HUES6 (cell line): ENCODE data around the gene RETN.

Experiments used
- H3K27ac ChIP-seq: 2 replicates; pipeline ENCODE4 v1.7.0; 2013; ENCODE audit warnings: low read depth, mild to moderate bottlenecking, low read length, inconsistent platforms
- H3K27me3 ChIP-seq: 2 replicates; pipeline ENCODE4 v1.6.1; 2013; ENCODE audit warnings: low read length; ENCODE audit not compliant: control insufficient read depth, insufficient read depth
- H3K36me3 ChIP-seq: 2 replicates; pipeline ENCODE4 v1.6.1; 2013; ENCODE audit warnings: low read length; ENCODE audit not compliant: control insufficient read depth, insufficient read depth
- H3K4me1 ChIP-seq: 2 replicates; pipeline ENCODE4 v1.6.1; 2013; ENCODE audit warnings: low read length; ENCODE audit not compliant: control insufficient read depth, insufficient read depth
- H3K4me3 ChIP-seq: 2 replicates; pipeline ENCODE4 v1.5.1; 2013; ENCODE audit warnings: low read depth, low read length
- H3K9ac ChIP-seq: one replicate; pipeline ENCODE4 v1.6.1; 2013; ENCODE audit warnings: mild to moderate bottlenecking, low read length
- H3K9me3 ChIP-seq: 2 replicates; pipeline ENCODE4 v1.6.1; 2013; ENCODE audit warnings: low read depth, low read length; ENCODE audit not compliant: control insufficient read depth, insufficient read depth

Gene RETN

DNA sequence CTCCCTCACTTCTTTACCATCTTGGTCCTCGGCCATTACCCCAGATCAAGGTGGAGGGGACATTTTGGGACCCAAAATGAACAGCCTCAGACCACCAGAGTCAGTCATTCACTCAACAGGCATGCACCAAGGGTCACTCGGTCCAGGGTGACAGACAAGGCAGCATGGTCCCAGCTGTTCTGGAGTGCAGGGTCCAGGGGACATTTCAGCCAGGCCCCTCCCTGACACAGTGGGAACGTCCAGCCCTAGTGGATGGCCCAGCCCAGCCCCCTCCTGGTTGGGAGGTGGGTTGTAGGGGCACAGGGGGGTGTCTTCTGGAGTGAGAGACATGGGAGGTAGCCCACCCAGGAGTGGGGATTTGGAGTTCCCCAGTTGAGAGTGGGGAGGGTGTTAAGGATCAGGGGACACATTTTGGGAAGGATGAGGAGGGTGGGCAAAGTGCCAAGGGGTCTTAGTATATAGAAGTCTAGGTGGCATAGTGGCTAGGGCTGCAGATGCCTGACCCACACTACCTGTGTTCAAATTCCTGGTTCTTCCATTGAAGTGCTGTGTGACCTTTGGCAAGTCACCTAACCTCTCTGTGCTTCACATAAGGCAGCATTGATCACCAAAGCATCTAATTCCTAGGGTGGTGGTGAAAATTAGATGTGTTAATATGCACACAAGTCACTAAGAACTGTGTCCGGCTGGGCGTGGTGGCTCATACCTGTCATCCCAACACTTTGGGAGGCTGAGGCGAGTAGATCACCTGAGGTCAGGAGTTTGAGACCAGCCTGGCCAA lies 35.6 kb downstream of the RETN start:
- Histone ChIP-seq H3K36me3 (no peaks in the 10 kb centered on the region), H3K4me3 (no peak overlapping the region), H3K9ac (no peak overlapping the region), H3K27ac (no peak overlapping the region), H3K4me1 (no peaks in the 10 kb centered on the region), H3K27me3 (peaks cover 23% of the 10 kb centered on the region), H3K9me3 (no peaks in the 10 kb centered on the region)

DNA sequence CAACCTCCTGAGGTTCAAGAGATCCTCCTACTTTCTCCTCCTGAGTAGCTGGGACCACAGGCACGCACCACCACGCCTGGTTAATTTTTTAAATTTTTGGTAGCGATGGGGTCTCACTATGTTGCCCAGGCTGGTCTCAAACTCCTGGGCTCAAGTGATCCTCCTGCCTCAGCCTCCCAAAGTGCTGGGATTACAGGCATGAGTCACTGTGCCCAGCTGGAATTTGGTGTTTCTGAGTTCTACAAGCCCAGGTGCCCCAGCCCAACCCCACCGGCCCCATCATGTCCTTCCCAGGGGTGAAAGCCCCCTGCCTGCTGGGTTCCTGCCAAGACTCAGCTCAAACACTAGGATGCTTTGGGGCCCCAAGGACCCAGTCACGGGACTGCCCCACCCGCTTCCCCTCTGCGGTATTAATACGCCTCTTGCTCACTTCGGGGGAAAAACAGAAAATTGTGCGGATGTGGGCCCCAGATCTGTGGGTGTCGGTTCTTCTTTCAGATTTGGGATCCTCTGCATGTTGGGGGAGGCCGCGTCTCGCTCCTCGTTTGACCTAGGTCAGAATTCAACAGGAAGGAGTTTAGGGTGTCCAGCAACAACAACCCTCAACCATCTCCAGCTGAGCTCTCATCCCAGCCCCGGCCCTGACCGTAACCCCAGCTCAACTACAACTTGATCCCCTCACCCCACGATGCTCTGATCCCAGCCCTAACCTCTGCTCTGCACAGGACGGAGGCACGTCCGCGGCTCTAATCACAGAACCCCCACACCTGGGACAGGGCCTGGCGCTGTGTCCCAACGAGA lies 36.7 kb downstream of the RETN start:
- H3K36me3 ChIP-seq, result no peaks in the 10 kb centered on the region
- H3K4me1 ChIP-seq, result no peaks in the 10 kb centered on the region
- no peak overlapping the region for H3K27ac ChIP-seq
- no peak overlapping the region for H3K4me3 ChIP-seq
- no peaks in the 10 kb centered on the region for H3K9me3 ChIP-seq
- peaks cover 15% of the 10 kb centered on the region; the same call in 1 of the 2 replicates for H3K27me3 ChIP-seq
- no peak overlapping the region for H3K9ac ChIP-seq

DNA sequence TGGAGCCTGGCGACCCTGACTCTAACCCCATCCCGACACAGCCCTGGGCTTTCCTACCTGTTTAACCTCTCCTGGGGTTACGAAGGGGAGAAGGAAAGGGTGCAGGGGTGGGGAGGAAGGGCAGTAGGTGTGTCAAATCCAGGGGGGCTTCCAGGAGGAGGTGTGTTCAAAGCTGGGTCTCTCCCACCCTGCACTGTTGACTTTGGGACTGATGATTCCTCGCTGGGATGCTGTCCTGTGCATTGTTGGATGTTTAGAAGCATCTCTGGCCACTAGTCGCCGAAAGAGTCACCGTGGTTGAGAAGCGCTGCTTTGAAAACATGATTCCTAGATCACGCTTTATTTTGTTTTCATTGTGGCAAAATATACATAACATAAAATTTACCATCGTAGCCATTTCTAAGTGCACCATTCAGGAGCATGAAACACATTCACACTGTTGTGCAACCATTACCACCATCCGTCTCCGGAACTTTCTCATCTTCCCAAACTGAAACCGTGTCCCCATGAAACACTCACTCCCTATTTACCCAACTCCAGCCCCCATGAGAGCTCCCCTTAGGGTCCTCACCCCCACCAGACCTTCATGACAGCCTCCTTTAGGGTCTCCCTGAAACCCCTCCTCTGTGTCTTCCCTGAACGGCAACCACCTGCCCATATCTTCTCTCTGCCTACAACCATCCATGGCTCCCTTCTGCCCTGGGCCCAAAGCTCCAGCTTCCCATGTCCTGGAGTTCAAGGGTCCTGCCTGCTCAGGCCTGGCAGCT lies 37.5 kb downstream of the RETN start:
- no peak overlapping the region for H3K27ac ChIP-seq
- no peaks in the 10 kb centered on the region for H3K36me3 ChIP-seq
- no peaks in the 10 kb centered on the region for H3K4me1 ChIP-seq
- no peak overlapping the region for H3K4me3 ChIP-seq
- H3K9me3 ChIP-seq, result no peaks in the 10 kb centered on the region
- no peak overlapping the region for H3K9ac ChIP-seq
- H3K27me3 ChIP-seq, result peaks cover 15% of the 10 kb centered on the region; the same call in 1 of the 2 replicates

DNA sequence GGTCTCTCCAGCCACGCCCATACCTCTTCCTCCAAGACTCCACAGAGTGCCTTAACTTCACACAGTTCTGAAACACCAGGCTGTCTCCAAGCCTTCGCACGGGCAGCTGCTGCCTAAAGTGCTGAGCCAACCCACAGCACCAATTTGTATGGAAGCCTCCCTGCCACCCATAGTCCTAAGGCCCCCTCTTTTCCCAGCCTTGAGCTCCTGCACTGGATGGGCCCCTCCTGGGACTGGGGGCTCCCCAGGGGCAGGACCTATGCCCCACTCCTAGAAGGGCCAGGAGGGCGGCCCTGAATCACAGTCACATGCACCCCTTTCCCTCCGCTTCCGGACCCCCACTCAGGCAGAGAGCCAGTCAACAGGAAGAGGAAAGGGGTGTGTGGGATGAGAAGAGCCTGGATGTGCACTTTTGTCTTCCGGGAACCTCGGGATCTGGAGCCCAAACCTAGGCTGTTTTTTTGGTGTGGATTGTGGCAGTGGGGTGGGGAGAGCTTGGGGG lies 38.2 kb downstream of the RETN start:
- H3K27ac ChIP-seq, result no peak overlapping the region
- H3K27me3 ChIP-seq, result peaks cover 15% of the 10 kb centered on the region; the same call in 1 of the 2 replicates
- H3K4me1 ChIP-seq, result no peaks in the 10 kb centered on the region
- no peaks in the 10 kb centered on the region for H3K9me3 ChIP-seq
- no peak overlapping the region for H3K4me3 ChIP-seq
- H3K9ac ChIP-seq, result no peak overlapping the region
- H3K36me3 ChIP-seq, result no peaks in the 10 kb centered on the region

DNA sequence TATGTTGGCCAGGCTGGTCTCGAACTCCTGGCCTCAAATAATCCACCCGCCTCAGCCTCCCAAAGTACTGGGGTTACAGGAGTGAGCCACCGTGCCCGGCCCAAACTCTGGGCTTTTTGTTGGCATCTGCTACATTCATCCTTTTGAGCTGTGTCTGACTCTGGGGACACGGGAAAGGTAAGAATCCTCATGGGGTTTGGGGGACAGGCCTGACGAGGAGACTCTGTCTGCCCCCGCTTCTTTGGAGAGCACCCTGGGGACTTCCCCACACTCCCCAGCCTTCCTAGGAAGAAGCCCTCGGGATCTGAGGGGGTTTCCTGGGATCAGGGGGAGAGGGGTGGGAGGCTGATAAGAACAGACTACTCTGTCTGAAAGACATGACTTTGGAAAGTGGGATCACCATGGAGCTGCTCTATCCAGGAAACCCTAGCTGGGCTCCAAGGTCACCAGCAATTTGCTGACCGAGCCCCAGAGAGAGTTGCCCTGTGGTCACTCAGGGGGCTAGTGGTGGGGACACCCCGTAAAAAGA lies 41.1 kb downstream of the RETN start:
- Histone ChIP-seq H3K9me3 (no peaks in the 10 kb centered on the region), H3K4me3 (no peak overlapping the region), H3K4me1 (no peaks in the 10 kb centered on the region), H3K36me3 (no peaks in the 10 kb centered on the region), H3K27me3 (peaks cover 3% of the 10 kb centered on the region; the same call in 1 of the 2 replicates), H3K27ac (no peak overlapping the region), H3K9ac (no peak overlapping the region)

DNA sequence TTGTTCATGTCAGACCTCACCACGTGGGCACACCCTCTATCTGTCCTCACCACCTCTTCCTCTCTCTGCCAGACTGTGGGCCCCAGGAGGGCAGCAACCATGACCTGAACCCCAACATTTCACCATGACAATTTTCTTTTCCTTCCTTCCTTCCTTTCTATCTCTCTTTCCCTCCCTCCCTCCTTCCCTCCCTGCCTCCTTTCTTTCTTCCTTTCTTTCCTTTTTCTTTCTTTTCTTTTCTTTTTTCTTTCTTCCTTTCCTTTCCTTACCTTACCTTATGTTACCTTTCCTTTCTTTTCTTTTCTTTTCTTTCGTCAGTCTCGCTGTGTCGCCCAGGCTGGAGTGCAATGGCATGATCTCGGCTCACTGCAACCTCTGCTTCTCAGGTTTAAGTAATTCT lies 41.8 kb downstream of the RETN start:
- Histone ChIP-seq H3K27ac (no peak overlapping the region), H3K4me3 (no peak overlapping the region)

DNA sequence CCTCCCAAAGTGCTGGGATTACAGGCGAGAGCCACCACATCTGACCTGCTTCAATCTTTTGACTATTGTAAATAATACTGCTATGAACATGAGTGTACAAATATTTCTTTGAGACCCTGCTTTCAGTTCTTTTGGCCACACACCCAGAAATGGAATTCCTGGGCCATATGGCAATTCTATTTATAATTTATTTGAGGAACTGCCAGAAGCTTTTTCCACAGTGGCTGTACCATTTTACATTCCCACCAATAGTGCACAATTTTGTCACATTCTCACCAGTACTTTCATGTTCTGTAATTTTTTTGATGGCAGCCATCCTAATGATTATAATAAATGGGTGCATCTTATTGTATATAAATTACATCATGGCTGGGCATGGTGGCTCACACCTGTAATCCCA lies 46.8 kb downstream of the RETN start:
- H3K27ac ChIP-seq, result no peak overlapping the region
- no peaks in the 10 kb centered on the region for H3K4me1 ChIP-seq

More for the DNA sequence above, 41.8 kb downstream of the RETN start:
- H3K4me1 ChIP-seq, result no peaks in the 10 kb centered on the region
- H3K36me3 ChIP-seq, result no peaks in the 10 kb centered on the region
- H3K27me3 ChIP-seq, result peaks cover 3% of the 10 kb centered on the region; the same call in 1 of the 2 replicates
- no peaks in the 10 kb centered on the region for H3K9me3 ChIP-seq
- no peak overlapping the region for H3K9ac ChIP-seq

DNA sequence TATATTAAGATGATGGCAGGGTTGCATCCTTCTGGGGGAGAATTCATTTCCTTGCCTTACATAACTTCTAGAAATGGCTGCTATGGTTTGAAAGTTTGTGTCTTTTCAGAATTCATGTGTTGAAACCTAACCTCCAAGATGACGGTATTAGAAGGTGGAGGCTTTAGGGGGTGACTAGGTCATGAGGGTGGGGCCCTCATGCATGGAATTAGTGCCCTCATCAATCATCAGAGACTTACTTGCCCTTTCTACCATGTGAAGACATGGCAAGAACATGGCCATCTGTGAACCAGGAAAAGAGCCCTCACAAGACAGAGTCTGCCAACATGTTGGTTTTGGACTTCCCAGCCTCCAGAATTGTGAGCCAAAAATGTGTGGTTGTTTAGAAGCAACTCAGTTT lies 47.9 kb downstream of the RETN start:
- no peak overlapping the region for H3K9ac ChIP-seq
- no peak overlapping the region for H3K27ac ChIP-seq
- H3K4me1 ChIP-seq, result no peaks in the 10 kb centered on the region
- H3K36me3 ChIP-seq, result no peaks in the 10 kb centered on the region
- peaks cover 4% of the 10 kb centered on the region; the same call in 1 of the 2 replicates for H3K9me3 ChIP-seq
- H3K27me3 ChIP-seq, result peaks cover 8% of the 10 kb centered on the region; the same call in 1 of the 2 replicates
- H3K4me3 ChIP-seq, result no peak overlapping the region

More for the DNA sequence above, 46.8 kb downstream of the RETN start:
- Histone ChIP-seq H3K9me3 (peaks cover 4% of the 10 kb centered on the region; the same call in 1 of the 2 replicates), H3K4me3 (no peak overlapping the region), H3K9ac (no peak overlapping the region), H3K27me3 (peaks cover 6% of the 10 kb centered on the region; the same call in 1 of the 2 replicates), H3K36me3 (no peaks in the 10 kb centered on the region)

DNA sequence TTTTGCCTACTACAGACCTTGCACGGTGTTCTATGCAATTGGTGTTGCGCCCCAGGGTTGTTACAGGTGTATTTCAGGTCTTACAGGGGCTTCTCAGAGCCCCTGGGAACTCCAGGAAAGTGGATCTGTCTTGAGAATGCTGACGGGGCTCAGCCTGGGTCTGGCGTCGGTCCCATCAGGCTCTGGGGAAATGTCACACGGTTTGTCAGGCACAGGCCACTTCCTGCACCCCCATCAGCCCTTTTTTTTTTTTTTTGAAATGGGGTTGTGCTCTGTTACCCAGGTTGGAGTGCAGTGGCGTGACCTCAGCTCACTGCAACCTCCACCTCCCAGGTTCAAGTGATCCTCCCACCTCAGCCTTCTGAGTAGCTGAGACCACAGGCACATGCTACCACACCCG lies 49.8 kb downstream of the RETN start:
- Histone ChIP-seq H3K4me3 (no peak overlapping the region), H3K9me3 (peaks cover 4% of the 10 kb centered on the region; the same call in 1 of the 2 replicates), H3K27me3 (peaks cover 21% of the 10 kb centered on the region; the same call in 1 of the 2 replicates), H3K9ac (no peak overlapping the region), H3K4me1 (no peaks in the 10 kb centered on the region), H3K36me3 (no peaks in the 10 kb centered on the region), H3K27ac (no peak overlapping the region)
